LoVo (cell line): Measurements from ENCODE around the gene STYXL1.

Source experiments
- DNase-seq: peaks from one replicate; pipeline ENCODE4 v3.0.0-alpha.2; 2016; ENCODE audit warnings: low spot score

STYXL1 gene

GRCh38 chr7:75979759-75980429 is 67.9 kb downstream of the STYXL1 start:
- peak; percentile 43 for DNase-seq

- no peak for DNase-seq
Observed at GRCh38 chr7:75977743-75978142, 70.1 kb downstream of the STYXL1 start.

GRCh38 chr7:75971961-75972763 is 75.6 kb downstream of the STYXL1 start:
- DNase-seq, result no peak

- no peak for DNase-seq
Observed at GRCh38 chr7:75971309-75971960, 76.4 kb downstream of the STYXL1 start.

GRCh38 chr7:75969704-75970498 is 77.9 kb downstream of the STYXL1 start:
- DNase-seq, result no peak

- no peak for DNase-seq
Observed at GRCh38 chr7:75969182-75969581, 78.6 kb downstream of the STYXL1 start.

- no peak for DNase-seq
Observed at GRCh38 chr7:75968561-75969001, 79.2 kb downstream of the STYXL1 start.

- no peak for DNase-seq
Observed at GRCh38 chr7:75968012-75968411, 79.8 kb downstream of the STYXL1 start.

GRCh38 chr7:75967487-75967997 is 80.3 kb downstream of the STYXL1 start:
- no peak for DNase-seq

GRCh38 chr7:75967055-75967454 is 80.7 kb downstream of the STYXL1 start:
- DNase-seq, result no peak

GRCh38 chr7:75966190-75966961 is 81.4 kb downstream of the STYXL1 start:
- DNase-seq, result no peak

GRCh38 chr7:75965617-75966016 is 82.2 kb downstream of the STYXL1 start:
- DNase-seq, result no peak

GRCh38 chr7:75963381-75963995 is 84.3 kb downstream of the STYXL1 start:
- no peak for DNase-seq

- no peak for DNase-seq
Observed at GRCh38 chr7:75962607-75963380, 85.0 kb downstream of the STYXL1 start.

- DNase-seq, result no peak
Observed at GRCh38 chr7:75961218-75961617, 86.6 kb downstream of the STYXL1 start.

GRCh38 chr7:75960372-75960771 is 87.4 kb downstream of the STYXL1 start:
- no peak for DNase-seq

GRCh38 chr7:75958802-75959543 is 88.8 kb downstream of the STYXL1 start:
- peak; percentile 77 for DNase-seq

GRCh38 chr7:75957021-75957736 is 90.6 kb downstream of the STYXL1 start:
- DNase-seq, result no peak
